Raji (cell line): ENCODE data around the gene STARD9.

Experiments used
- POLR2A ChIP-seq: IDR thresholded peaks from 2 replicates; pipeline ENCODE4 v1.6.1; 2011; ENCODE audit warnings: low read depth, low read length, control low read depth; ENCODE audit not compliant: insufficient read depth

STARD9 gene

DNA sequence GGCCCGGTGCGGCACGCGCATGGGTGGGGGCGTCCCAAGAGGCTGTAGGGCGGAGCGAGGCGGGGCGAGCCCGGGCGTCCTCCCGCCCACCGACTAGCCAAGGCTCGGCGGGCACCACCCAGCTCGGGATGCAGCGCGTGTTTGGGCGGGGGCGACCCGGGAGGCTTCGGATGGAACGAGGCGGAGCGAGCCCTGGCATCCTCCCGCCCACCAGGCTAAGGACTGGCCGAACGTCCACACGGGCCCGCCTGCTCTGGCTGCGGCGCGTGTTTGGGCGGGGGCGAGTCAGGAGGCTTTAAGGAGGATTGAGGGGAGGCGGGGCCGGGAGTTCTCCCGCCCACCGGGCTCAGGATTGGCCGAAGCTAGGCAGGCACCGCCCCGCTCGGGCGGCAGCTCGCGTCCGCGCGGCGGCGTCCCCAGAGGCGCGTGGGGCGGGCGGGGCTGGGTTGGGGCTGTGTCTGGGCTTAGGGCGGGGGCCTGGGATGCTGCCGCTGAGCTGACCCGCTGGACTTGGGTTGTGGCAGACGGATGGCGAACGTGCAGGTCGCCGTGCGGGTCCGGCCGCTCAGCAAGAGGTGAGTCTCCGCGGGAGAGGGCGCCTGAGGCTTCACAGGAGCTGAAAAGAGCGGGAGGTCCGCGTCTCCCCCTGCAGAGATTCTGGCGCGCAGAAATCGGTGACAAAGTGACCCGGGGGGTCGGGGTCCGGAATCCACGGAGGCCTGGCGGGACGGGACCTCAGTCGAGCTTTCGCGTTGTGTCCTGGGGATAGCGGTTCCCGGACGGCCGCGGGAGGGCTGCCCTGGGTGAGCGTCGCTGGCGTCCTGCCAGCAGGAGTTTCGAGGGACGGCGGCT is at the start of gene STARD9:
TSS of gene STARD9 (plus strand) at position 419 of the 852 bp plus-strand sequence. CDS start at position 529, 110 bp downstream.
- TF ChIP-seq POLR2A = peak; percentile 75

DNA sequence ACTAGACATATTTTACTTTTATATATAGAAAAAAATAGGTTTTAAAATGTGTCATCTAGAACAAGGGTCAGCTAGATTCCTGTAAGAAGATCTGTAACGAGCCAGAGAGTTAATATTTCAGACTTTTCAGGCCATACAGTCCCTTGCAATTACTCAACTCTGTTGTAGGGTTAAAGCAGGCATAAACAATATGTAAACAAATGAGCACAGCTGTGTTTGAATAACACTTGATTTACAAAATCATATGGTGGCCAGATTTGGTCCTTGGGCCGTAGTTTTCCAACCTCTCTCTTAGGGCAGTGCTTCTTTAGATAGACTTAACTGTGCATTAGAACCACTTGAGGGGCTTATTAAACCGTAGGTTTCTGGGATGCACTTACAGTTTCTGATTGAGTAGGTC is 46.4 kb upstream of the STARD9 start:
- TF ChIP-seq POLR2A = no peak

DNA sequence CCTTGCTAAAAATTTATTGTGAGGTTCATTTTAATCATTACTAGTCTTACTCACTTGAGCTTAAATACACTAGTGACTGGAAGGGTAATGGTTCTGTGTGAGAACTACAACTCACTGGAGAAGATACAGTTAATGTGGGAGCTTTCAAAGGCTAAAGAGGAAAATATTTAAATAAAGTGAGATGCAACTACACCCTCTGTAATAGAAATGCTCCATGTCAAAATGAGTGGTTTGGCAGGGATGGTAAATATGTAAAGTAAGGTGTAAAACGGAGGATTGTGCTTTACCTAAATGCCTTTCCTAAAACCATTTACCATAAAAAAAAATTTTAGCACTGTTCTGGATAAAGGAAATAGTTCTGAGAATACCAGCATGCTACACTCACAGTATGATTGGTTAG is 42.2 kb upstream of the STARD9 start:
- TF ChIP-seq POLR2A = no peak

DNA sequence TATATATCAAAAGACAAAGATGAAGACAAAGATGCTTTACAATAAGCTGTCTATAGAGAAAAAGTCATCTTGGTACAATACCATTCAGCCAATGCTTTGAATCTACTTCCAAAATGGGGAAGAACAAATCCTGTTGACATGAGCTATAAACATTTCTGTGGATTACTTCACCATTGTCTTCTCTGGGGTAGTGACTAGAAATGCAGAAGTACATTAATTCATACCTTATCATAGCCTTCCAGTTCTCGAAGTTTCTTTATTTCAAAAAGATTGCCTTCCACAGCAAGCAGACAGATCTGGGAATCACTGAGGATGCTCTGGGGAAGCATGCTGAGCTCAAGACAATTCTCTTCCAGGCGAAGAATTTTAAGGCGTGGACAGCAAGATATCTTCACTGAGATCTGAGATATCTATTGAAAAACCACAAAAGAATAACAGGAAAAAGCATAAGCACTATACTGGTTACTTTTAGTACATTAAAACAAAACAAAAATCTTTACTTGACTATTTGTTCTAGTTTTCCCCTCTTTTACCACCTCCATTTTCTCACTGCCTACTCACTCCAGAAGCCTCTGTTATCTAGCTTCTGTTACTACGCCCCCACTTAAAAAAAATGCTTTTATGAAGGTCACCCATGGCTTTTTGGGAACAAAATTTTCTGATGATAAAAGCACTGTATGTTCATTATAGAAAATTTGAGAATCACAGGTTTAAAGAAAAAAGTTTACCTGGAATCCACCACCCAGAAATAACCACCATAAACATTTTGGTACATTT is 30.4 kb upstream of the STARD9 start:
- no peak for TF ChIP-seq POLR2A

DNA sequence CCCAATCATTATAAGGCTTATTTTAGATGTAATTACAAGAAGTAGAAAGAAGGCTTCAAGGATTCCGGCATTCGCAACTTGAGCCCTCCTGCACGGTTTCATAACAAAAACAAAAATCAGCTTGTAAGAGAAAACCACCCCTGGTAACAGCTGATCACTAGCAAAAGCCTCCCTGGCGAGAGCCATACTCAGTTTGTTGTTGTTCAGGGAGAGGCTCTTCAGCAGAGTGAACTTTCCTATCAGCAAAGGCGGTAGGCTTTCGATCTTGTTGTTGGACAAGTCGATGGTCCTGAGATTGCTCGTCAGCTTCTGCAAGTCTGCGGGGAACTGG is 27.5 kb upstream of the STARD9 start:
- no peak for TF ChIP-seq POLR2A

DNA sequence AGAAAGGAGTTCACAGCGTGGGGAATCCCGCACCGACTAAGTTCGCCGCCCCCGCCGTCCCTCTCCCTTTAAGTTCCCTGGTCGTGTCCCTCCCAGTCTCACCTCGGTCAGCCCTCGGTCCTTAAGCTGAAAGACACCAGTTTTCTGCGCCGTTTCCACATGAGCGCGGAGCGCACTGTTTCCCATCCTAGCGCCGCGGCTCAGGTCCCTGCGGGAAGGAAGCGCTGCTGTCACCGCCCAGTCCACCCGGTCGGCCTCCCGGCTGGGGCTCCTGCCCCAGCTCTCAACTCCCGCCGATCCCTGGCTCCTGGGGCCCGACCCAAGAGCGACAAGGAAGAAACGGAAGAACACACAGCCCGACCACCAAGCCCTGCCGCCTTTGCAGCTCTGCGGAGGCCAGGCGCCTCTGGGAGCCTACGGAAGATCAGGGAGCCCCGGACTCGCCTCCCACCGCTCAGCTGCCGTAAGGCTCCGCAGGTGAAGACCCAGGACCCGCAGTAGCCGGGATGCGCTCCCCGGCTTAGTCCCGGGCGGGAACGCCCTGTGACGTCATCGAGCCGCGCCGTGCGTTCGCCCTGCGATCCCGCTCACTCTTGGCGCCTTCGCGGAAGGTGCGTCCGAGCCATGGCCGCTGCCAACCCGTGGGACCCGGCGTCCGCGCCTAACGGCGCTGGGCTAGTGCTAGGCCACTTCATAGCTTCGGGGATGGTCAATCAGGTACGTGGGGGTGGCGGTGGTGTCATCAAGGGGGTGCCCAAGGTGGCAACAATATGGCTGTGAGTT is 27.0 kb upstream of the STARD9 start, which contains the start of the genes HAUS2 and LRRC57:
TSS of gene HAUS2 (plus strand) at position 590 of the 783 bp plus-strand sequence. CDS start at position 625, 35 bp downstream.
TSS of gene LRRC57 (minus strand) at position 545 of the 783 bp plus-strand sequence. CDS start at position 186, 359 bp downstream.
- peak; percentile 95 for TF ChIP-seq POLR2A

DNA sequence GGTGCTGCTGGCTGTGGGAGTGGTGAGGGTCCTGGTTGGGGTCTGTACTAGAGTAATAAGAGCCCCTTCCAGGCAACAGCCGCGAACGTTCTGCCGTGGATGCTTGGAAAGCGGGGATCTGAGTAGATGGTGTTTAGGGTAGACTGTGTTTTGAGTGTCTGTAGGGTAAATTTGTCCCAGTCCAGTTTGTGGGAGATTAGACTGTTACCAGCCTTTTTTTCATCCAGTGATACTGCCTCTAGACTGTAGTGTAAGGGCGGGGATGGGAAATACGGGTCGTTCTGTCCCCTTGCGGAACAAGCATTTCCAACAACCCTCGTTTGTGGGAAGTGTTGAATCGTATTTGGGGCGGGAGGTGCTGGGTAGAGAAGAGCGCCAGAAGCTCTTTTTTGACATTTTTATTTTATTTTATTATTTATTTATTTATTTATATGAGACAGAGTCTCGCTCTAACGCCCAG is 26.3 kb upstream of the STARD9 start:
- no peak for TF ChIP-seq POLR2A

DNA sequence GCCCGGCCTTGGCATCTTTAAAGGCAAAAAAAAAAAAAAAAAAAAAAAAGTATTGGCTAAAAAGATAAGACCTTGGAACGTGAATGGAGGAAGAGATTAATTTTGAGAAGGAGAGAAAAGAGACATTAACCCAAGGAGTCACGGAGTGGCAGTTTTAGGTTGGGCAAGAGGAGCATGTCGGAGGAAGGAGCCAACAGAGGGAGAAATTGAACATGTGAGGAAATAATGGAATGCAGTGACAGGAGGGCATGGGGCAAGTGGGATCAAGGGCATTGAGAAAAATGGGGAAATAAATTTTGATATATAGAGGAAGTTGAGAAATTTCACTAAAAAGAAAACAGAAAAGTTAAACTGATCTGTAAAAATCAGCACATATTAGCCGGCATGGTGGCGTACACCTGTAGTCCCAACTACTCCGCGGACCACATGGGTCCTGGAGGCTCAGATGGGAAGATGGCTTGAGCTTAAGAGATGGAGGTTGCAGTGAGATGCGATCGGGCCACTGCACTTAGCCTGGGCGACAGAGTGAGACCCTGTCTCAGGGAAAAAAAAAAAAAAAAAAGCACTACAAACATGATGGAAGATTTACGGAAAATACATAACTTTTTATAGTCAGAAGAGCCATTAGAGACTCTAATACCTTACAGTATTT is 25.5 kb upstream of the STARD9 start:
- no peak for TF ChIP-seq POLR2A

DNA sequence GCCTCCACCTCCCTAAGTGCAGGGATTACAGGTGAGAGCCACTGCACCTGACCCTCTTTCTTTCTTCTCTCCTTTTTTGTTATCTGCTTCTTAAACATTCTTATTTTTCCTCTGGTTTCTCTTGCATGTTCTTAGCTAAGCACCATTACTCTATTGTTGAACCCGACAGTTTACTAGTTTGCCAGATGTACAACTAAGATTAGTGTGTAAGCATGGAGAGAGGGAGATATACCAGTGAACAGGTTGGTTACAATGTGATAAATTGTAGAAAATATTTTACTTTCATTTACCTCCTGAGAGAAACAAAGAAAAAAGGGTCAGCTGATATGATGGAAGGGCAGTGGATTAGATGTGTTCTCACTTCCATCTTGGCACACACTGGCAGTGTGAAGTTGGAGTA is 21.9 kb upstream of the STARD9 start:
- TF ChIP-seq POLR2A = no peak

DNA sequence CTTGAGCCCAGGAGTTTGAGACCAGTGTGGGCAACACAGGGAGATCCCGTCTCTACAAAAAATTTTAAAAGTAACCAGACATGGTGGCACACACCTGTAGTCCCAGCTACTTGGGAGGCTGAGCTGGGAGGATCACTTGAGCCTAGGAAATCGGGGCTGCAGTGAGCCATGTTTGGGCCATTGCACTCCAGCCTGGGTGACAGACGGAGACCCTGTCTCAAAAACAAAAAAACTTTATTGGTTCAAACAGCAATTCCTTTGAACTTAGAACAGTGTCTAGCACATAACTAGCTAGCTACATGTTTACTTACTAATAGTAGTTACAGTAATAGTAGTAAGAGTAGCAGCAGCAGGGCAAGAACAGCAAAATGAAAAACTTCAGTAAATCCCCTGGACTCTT is 16.7 kb upstream of the STARD9 start:
- TF ChIP-seq POLR2A = no peak

DNA sequence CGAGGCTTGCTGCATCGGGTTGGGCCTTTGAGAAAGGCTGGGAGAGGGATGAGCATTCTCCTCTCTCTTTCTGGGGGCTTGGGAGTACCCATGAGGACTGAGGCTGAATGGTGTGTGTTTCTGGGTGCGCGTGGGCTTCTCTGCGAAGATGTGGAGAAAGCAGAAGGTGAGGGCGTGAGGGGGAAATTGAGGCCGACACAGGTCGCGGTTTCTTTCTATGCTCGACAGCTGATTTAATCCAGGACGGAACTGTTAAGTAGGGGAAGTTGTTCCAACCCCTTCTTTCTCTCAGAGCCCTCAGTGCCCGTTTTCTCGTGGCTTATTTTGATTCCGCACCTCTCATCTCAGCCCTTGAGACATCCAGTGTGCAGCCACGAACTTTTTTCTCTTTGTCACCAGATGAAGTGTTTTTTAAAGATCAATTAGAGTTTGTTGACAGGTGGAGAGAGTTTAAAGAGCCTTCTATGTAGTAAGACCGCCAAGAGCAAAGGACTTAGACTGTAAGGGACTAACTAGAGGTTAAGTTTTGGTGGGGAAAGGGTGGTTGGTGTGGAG is 711 bp downstream of the STARD9 start:
- TF ChIP-seq POLR2A = no peak

DNA sequence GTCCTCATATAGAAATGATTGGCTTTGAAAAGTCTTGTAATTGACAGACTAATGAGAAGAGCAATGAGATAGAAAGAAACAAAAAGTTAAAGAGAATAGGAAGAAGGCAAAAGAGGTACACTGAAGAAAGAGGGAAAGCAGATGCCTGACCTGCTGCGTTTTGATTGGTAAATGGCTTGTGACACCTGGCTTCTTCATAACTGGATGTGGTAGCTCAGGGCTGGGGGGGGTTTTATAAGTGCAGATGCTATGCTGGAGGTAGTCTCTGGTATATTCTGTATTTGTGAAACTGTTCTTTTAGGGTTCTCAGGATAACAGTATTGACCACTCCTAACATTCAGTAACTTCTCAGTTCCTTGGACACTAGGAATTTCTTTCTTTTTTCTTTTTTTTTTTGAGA is 1.4 kb downstream of the STARD9 start:
- TF ChIP-seq POLR2A = no peak

DNA sequence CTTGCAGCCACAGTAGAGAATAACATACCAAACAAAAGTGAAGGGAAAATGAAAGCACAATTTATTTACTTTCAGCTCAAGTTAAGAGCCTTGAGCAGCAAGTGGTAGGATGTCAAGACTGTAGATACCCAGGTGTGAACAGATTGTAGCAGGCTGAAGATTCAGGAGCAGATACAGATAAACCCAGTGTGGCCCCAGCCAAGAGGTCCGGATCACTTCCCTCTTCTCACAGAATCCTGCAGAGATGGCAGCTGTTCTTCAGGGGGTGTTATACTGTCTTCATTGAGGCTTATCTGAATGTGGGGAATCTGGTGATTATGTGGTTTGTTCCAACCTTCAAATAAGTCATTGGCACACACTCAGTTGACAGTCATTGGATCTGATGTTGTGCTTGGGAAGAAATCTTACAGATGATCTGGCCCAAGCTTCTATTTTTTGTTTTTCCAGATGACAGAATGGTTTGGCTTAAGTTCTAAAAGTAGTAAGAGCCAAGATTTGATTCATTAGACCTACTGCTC is 2.2 kb downstream of the STARD9 start:
- no peak for TF ChIP-seq POLR2A

DNA sequence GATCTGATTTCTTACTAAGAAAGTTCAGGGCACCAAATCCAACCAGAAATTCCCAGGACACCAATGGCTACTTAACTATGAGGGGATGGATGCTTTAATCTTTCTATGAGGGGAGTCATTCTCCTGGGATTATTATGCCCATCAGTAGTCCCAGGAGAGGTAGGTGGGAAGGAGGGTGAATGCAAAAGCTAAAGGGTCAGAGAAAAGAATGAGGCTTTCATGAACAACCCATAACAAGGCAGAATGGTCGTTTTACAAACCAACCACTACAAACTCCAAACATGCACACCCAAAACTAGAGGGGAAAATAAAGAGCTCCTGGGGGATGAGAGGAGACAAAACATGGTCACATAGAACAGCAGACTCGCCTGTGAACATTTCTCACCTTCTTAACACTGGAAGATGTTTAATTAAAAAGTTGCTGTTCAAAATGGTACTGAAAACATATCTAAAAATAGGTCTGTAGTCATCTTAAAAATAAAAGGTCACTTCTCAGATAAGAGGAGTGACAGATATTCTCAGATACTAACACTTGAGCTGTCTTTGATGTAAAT is 3.7 kb downstream of the STARD9 start:
- no peak for TF ChIP-seq POLR2A
